ENCODE results near the gene KRT33A.

Gene KRT33A

DNA sequence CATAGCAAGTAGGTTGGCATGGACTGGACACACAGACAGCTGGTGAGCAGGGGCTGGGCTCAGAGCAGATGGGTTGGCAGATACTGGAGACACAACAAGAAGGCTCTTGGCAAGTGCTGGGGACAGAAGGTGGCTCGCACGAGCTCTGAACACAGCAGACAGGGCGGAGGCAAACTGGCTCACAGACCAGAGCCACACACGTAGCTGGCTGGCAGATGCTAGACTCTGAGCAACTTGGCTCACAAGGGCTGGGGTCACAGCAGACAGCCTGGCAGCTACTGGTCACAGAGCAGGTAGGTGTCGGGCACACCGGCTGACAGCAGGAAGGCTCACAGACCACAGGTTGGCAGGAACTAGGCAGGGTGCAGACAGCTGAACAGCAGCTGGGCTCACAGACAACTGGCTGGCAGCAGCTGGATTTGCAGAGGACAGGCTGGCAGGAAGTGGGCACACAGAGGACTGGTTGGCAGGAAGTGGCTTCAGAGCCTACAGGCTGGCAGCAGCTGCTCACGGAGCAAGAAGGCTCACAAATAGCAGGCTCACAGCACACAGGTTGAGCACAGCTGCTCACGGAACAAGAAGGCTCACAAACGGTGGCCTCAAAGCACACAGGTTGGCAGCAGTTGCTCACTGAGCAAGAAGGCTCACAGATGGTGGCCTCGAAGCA lies 42.2 kb downstream of the KRT33A start:
- no peak overlapping the region for H3K4me3 ChIP-seq (replicated peaks; ENCODE audit: low read depth, low read length)
- TF ChIP-seq, protein P1, sequence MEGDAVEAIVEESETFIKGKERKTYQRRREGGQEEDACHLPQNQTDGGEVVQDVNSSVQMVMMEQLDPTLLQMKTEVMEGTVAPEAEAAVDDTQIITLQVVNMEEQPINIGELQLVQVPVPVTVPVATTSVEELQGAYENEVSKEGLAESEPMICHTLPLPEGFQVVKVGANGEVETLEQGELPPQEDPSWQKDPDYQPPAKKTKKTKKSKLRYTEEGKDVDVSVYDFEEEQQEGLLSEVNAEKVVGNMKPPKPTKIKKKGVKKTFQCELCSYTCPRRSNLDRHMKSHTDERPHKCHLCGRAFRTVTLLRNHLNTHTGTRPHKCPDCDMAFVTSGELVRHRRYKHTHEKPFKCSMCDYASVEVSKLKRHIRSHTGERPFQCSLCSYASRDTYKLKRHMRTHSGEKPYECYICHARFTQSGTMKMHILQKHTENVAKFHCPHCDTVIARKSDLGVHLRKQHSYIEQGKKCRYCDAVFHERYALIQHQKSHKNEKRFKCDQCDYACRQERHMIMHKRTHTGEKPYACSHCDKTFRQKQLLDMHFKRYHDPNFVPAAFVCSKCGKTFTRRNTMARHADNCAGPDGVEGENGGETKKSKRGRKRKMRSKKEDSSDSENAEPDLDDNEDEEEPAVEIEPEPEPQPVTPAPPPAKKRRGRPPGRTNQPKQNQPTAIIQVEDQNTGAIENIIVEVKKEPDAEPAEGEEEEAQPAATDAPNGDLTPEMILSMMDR (IDR thresholded peaks at IDR 0.05; ENCODE audit: insufficient read depth, low read length, poor library complexity, severe bottlenecking): no peak
- no peak for DNase-seq (ENCODE audit: extremely low read depth, insufficient read length)

DNA sequence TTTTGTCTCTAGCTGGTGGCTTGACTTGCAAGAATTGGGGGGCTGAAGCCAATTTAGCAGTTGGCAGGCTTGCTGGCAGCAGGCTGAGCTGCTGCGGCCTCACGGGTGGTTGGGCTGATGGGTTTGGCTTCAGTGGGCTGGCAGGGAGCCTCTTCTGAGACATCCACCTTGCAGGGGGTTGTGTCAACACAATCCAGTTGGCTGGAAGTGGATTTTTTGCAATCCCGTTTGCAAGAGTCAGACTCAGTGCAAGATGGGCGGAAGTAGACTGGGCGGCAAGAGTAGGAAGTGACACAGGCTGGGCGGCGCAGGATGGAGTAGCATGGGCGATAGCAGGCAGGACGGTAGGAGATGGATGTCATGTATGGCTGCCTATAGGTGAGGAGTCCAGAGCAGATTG lies 43.0 kb downstream of the KRT33A start:
- DNase-seq (ENCODE audit: extremely low read depth, insufficient read length): no peak
- TF ChIP-seq, protein P1 (IDR thresholded peaks at IDR 0.05; ENCODE audit: insufficient read depth, low read length, poor library complexity, severe bottlenecking): no peak
- H3K4me3 ChIP-seq (replicated peaks; ENCODE audit: low read depth, low read length): no peak overlapping the region
- H3K27me3 ChIP-seq (replicated peaks; ENCODE audit: control insufficient read depth, insufficient read depth, low read length): peaks cover 3% of the 10 kb centered on the region
- H3K36me3 ChIP-seq (ENCODE audit: control insufficient read depth, insufficient read depth, low read length): no peaks in the 10 kb centered on the region

More for the DNA sequence above, 42.2 kb downstream of the KRT33A start:
- H3K27me3 ChIP-seq (replicated peaks; ENCODE audit: control insufficient read depth, insufficient read depth, low read length): peaks cover 3% of the 10 kb centered on the region
- no peaks in the 10 kb centered on the region for H3K36me3 ChIP-seq (ENCODE audit: control insufficient read depth, insufficient read depth, low read length)

DNA sequence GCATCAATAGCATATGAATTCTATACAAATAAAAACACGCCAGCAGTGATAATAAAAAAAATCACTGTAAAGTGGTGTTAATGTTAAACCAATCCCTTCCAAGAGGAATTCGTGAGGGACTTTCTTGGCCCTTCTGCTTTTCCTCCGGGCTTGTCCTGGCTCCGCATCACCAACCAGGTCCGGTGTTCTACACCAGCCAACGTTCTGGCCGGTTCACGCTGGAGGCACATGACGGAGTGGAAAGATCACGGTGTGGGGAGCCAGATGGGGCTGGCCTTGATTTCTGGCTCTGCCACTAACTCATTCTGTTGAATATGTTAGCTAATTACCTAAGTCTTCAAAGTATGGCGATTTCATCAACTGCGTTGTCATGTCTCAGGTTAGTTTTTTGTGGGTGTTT lies 46.5 kb downstream of the KRT33A start:
- TF ChIP-seq, protein P1 (IDR thresholded peaks at IDR 0.05; ENCODE audit: insufficient read depth, low read length, poor library complexity, severe bottlenecking): no peak
- DNase-seq (ENCODE audit: extremely low read depth, insufficient read length): no peak
- no peaks in the 10 kb centered on the region for H3K36me3 ChIP-seq (ENCODE audit: control insufficient read depth, insufficient read depth, low read length)
- no peak overlapping the region for H3K4me3 ChIP-seq (replicated peaks; ENCODE audit: low read depth, low read length)
- peaks cover 3% of the 10 kb centered on the region for H3K27me3 ChIP-seq (replicated peaks; ENCODE audit: control insufficient read depth, insufficient read depth, low read length)

DNA sequence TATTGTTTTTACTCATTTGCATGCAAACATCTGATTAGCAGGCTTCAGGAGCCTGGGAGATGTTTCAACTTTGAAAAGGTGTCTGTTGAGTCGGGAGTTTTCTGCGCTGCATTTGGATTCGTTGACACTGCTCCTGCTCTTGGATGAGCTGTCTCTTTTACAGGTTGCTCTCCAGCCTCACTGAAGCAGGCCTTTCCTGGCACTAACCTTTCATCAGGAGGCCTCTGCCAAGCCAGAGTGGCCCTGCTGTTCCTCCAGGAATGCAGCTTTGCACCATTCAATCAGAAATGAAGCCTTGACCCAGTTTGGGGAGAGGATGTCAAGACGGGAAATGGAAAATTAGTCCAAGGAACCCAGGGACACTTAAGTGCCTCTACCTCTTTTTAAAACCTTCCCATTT lies 47.6 kb downstream of the KRT33A start:
- H3K27me3 ChIP-seq (replicated peaks; ENCODE audit: control insufficient read depth, insufficient read depth, low read length): peaks cover under 1% of the 10 kb centered on the region
- no peak for DNase-seq (ENCODE audit: extremely low read depth, insufficient read length)
- no peaks in the 10 kb centered on the region for H3K36me3 ChIP-seq (ENCODE audit: control insufficient read depth, insufficient read depth, low read length)
- TF ChIP-seq, protein P1 (IDR thresholded peaks at IDR 0.05; ENCODE audit: insufficient read depth, low read length, poor library complexity, severe bottlenecking): no peak
- no peak overlapping the region for H3K4me3 ChIP-seq (replicated peaks; ENCODE audit: low read depth, low read length)

DNA sequence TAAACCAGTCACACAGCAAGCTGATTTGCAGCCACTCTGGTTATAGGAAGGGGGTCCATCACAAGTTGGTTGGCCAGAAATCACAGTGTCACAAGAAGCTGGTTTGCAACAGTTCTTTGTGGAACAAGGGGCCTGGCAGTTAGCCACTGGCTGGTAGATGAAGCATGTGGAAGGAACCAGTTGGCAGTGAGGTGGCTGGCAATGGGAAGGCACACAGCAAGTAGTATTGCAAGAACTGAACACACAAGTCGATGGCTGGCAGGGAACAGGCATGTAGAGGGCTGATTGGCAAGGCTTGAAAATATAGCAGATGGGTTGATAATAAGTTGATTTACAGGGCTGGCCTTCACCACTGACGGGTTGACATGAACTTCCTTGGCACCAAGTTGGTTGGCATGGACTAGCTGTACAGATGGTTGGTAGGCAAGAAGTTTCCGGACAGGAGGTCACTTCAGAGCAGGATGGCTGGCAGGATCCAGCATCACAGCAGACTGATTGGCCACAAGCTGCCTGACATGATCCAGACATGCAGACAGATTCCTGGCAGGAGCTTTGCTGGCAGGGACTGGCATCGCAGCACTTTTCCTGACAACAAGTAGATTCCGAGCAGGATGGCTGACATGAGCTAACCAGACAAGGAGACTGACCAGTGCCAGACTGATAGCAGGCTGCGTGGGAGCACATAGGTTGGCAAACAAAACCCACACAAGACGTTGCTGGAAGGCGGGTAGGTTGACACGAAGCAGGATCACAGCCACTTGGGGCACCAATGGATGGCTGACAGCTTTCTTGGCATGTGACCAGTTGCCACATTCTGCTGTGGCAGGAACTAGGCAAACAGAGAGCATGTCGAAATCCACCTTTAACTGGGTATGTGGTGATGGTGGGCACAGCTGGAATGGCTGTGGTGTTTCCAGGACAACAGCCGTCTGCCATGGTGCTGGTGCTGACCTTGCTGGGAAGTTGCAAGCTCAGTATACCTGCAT lies 48.4 kb downstream of the KRT33A start, which contains the start of gene KRTAP29-1:
Gene KRTAP29-1, minus strand, starts transcription at position 936 of the 986 bp plus-strand sequence. Its CDS starts 0 bp downstream, at position 936.
- no peak for DNase-seq (ENCODE audit: extremely low read depth, insufficient read length)
- no peaks in the 10 kb centered on the region for H3K36me3 ChIP-seq (ENCODE audit: control insufficient read depth, insufficient read depth, low read length)
- H3K4me3 ChIP-seq (replicated peaks; ENCODE audit: low read depth, low read length): no peak within 1 kb of the TSS
- H3K27me3 ChIP-seq (replicated peaks; ENCODE audit: control insufficient read depth, insufficient read depth, low read length): no peaks in the 10 kb centered on the region
- TF ChIP-seq, protein P1 (IDR thresholded peaks at IDR 0.05; ENCODE audit: insufficient read depth, low read length, poor library complexity, severe bottlenecking): no peak

Data from GM06990 (cell line).